GM13976 (cell line): Measurements from ENCODE around the gene CDK12.
"Not testable (repeated sequence)": the region's sequence is repeated elsewhere in the genome, so short reads cannot be mapped to it uniquely, and the experiment has no call there.

Source experiments
- DNase-seq: peaks from one replicate; pipeline ENCODE4 v3.0.0; 2012; ENCODE audit warnings: low spot score
- in situ Hi-C: fragments of 300-500 bp; cut with MboI; formaldehyde crosslinking; loops from one replicate; pipeline ENCODE4 v1.12.0; 2022; ENCODE audit warnings: low sequenced_read_pairs, mixed read lengths, inconsistent platforms; ENCODE audit not compliant: unreplicated experiment
- TF ChIP-seq, protein P1 (sequence below): IDR thresholded peaks from 2 replicates; pipeline ENCODE4 v1.5.1; 2012; ENCODE audit warnings: borderline replicate concordance, mild to moderate bottlenecking; ENCODE audit not compliant: insufficient read depth; ENCODE audit errors: extremely low read depth, missing control alignments, control extremely low read depth

CDK12 gene

DNA sequence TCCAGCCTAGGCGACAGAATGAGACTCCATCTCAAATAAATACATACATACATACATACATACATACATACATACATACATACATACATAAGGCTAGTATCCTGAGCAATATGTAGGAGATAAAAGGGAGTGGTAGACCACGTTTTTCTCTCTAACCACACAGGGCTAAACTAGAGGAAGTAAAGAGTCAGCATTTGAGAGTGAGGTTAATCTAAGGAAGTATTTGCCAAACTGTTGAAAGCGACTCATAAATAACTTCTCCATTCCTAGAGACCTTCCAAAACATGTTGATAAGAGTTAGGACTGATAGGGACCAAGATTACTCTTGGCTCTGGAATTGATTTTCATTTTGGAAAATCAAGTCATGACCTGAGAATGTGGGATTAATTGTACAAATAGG lies 77.6 kb downstream of the CDK12 start:
- TF ChIP-seq, protein P1, sequence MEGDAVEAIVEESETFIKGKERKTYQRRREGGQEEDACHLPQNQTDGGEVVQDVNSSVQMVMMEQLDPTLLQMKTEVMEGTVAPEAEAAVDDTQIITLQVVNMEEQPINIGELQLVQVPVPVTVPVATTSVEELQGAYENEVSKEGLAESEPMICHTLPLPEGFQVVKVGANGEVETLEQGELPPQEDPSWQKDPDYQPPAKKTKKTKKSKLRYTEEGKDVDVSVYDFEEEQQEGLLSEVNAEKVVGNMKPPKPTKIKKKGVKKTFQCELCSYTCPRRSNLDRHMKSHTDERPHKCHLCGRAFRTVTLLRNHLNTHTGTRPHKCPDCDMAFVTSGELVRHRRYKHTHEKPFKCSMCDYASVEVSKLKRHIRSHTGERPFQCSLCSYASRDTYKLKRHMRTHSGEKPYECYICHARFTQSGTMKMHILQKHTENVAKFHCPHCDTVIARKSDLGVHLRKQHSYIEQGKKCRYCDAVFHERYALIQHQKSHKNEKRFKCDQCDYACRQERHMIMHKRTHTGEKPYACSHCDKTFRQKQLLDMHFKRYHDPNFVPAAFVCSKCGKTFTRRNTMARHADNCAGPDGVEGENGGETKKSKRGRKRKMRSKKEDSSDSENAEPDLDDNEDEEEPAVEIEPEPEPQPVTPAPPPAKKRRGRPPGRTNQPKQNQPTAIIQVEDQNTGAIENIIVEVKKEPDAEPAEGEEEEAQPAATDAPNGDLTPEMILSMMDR: no peak
- no peak for DNase-seq
- in situ Hi-C loops: no loop called here

DNA sequence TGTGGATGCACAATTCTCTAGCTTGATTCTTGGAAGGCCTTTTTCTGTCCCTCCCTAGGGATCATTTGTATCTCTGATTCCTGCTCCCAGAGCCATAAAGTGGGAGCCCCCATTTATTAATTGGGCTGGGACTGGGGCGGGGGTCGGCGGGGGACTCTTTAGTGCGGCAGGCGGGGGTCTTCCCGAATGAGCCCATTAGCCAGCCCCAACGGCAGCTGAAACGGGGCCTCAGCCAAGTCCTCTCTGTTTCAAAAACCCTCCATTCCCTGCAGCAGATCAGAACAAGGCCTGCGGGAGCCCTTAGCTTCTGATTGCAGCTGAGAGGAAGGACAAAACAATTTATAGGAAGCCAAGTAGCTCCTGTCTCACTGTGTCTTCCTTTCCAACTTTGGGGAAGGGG lies 79.3 kb downstream of the CDK12 start:
- no peak for DNase-seq
- in situ Hi-C loops: no loop called here
- TF ChIP-seq, protein P1: no peak

DNA sequence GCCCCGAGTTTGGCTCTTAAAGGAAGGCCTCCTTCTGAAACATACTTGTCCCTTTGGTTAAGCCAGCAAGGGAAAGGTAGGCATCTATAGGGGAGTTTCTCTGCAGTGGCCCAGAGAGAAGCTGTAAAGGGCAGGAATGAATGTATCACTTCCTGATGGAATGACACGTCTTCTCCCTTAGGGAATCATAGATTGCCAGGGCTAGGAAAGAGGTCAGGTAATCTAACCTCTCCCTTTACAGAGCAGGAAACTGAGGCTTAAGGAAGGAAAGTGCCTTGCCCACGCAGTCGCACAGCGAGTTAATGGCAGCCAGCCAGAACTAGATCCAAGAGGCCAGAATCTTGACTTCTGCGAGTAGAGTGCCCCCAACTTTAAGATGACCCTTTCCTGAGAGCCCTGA lies 80.4 kb downstream of the CDK12 start:
- no peak for DNase-seq
- in situ Hi-C loops: no loop called here
- TF ChIP-seq, protein P1: no peak

DNA sequence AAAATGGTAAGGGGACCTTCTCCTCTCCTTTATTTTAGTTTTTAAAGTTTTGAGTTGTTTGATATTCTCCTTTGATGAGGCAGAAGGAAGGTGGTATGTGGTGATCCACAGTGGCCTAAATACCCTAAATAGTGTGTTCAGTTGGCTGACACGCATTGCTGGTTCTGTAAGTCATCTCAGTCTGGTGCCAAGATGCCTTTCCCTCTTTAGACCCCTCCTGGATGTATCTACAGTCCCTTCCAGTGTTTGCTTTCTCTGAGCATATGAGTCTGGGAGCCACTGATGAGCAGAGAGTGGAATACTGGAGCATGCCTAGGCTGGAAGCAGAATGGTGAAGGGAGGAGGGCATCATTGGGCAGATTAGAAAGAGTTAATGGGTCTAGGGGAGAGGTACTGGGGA lies 81.9 kb downstream of the CDK12 start:
- TF ChIP-seq, protein P1: no peak
- no peak for DNase-seq
- in situ Hi-C loops: no loop called here

DNA sequence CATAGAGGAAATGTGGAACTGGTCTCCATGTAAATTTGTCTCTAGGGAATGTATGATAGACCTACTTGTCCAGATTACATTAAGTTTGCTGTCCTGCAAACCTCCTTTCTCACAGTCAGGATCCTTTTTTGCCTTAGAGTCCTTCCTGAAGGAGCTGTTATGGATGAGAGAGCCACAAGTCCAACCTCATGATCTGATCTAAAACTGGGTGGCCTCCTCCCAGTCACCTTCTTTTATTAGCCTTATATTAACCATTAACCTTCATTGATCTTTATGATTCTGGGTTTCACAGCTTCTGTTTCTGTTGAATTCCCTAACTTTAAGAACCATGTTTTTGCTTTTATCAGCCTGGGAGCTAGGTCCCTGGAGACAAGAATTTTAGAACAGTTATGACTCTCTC lies 82.4 kb downstream of the CDK12 start:
- in situ Hi-C loops: no loop called here
- no peak for DNase-seq
- TF ChIP-seq, protein P1: no peak

DNA sequence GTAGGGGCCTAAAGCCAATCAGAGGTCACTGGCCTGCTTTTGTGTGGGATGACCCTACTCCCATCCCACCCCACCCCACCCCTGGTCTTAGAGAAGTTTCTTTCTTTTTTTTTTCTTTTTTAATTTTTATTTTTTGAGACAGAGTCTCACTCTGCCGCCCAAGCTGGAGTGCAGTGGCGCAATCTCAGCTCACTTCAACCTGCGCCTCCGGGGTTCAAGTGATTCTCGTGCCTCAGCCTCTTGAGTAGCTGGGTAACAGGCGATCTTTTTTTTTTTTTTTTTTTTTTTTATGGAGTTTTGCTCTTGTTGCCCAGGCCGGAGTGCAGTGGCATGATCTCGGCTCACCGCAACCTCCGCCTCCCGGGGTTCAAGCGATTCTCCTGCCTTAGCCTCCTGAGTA lies 83.1 kb downstream of the CDK12 start:
- in situ Hi-C loops, DNase-seq: not testable (repeated sequence)

DNA sequence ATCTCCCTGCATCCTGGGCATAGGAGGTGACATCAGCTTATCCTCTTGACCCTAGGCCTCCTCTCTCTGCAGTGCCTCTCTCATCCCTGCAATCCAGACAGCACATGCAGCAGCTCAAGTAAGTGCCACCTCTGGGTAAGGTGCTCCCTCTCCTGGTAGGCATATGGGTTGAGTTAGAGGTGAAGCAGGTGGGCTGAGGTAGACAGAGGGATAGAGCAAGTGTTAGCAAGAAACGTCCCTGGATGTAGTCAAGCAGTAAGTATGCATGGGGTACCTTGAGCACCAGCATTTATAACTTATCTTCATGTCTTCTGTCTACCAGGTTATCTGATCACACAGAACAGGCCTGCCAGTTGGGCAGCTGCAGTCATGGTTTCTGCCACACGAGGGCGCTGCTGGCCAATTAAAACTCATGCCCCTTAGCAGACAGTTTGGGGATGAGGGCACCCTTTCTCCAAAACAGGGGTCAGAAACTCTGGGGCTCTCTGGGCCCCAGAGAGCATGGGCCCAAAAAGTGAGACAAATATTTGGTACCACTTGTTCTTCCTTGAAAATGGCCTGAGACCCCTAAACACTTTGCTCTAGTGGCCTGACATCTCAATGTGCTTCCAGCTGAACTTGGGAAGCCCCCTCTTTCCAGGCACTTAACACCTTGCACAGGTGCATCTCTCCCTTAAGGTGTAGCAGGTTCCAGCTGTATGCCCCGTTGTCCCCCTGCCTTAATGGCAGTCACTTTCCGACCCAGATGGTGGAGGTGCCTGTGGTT lies 86.6 kb downstream of the CDK12 start:
- peak; percentile 82 for DNase-seq
- in situ Hi-C loops: no loop called here

More for the DNA sequence above, 86.6 kb downstream of the CDK12 start:
- TF ChIP-seq, protein P1: peak; percentile 91
